ENCODE data around the gene FN1. TPM values are rescaled to one million over a fixed set of nuclear protein-coding genes. Genes with fewer than 3 reads are reported as not detected.

The FN1 gene
- total RNA-seq, 1 experiment from 2014 or later, result 39.4 TPM

- H3F3A ChIP-seq (ENCODE audit: insufficient read depth, low read depth), result peaks cover under 1% of the 10 kb centered on the region; the same call in 1 of the 2 replicates
- no peaks in the 10 kb centered on the region for H3K79me2 ChIP-seq (ENCODE audit: low read depth)
- H2AFZ ChIP-seq, result no peak overlapping the region
- ChIA-PET CTCF (no interaction called here), POLR2A (ENCODE audit: unreplicated experiment) (no interaction called here)
- H3K4me2 ChIP-seq, result no peak overlapping the region
- H3K4me3 ChIP-seq, result no peak overlapping the region
- no peak for DNase-seq
- BruUV-seq (replicated peaks), result no TSS peak
- H4K20me1 ChIP-seq (ENCODE audit: insufficient read depth), result no peaks in the 10 kb centered on the region
- intact Hi-C loops (cut with micrococcal nuclease; ENCODE audit: unreplicated experiment), result no loop called here
- peaks cover 7% of the 10 kb centered on the region for H3K4me1 ChIP-seq (replicated peaks; ENCODE audit: insufficient read depth)
- H3K27ac ChIP-seq, result no peak overlapping the region
- H3K27me3 ChIP-seq (ENCODE audit: insufficient read depth, low read depth), result no peaks in the 10 kb centered on the region
- TF ChIP-seq EZH2 (IDR thresholded peaks at IDR 0.05; ENCODE audit: low read depth) (no peak), CTCF (conservative IDR thresholded peaks at IDR 0.05) (no peak)
- no peaks in the 10 kb centered on the region for H3K36me3 ChIP-seq (ENCODE audit: low read depth)
- H3K9me3 ChIP-seq (ENCODE audit: insufficient read depth, low read depth), result no peaks in the 10 kb centered on the region; the same call in 1 of the 2 replicates
- no peaks in the 10 kb centered on the region for H3K9me2 ChIP-seq (ENCODE audit: insufficient read depth)
Measured at GRCh38 chr2:215404348-215405012, 31.4 kb downstream of the FN1 start.

- POLR2A ChIA-PET (ENCODE audit: unreplicated experiment), result interaction anchor here (0.8 kb wide), 1 partner anchor 447 kb away, joined by 13 read pairs; no protein-coding TSS in a partner anchor
- intact Hi-C loops (cut with micrococcal nuclease; ENCODE audit: unreplicated experiment), result no loop called here
- Histone ChIP-seq H3K27ac (no peak overlapping the region), H3K4me1 (replicated peaks; ENCODE audit: insufficient read depth) (no peaks in the 10 kb centered on the region), H3K4me2 (no peak overlapping the region), H3K4me3 (no peak overlapping the region), H3K36me3 (ENCODE audit: low read depth) (no peaks in the 10 kb centered on the region), H3K27me3 (ENCODE audit: insufficient read depth, low read depth) (no peaks in the 10 kb centered on the region), H4K20me1 (ENCODE audit: insufficient read depth) (no peaks in the 10 kb centered on the region), H3K79me2 (ENCODE audit: low read depth) (no peaks in the 10 kb centered on the region), H2AFZ (no peak overlapping the region), H3K9me2 (ENCODE audit: insufficient read depth) (no peaks in the 10 kb centered on the region), H3K9me3 (ENCODE audit: insufficient read depth, low read depth) (no peaks in the 10 kb centered on the region; the same call in 1 of the 2 replicates), H3F3A (ENCODE audit: insufficient read depth, low read depth) (no peaks in the 10 kb centered on the region)
- CTCF ChIA-PET, result no interaction called here
- no peak for DNase-seq
- BruUV-seq (replicated peaks), result no TSS peak
- TF ChIP-seq CTCF (conservative IDR thresholded peaks at IDR 0.05), result no peak
- TF ChIP-seq EZH2 (IDR thresholded peaks at IDR 0.05; ENCODE audit: low read depth), result no peak
Measured at GRCh38 chr2:215403441-215404347, 32.2 kb downstream of the FN1 start.

GRCh38 chr2:215401896-215402379 is 33.9 kb downstream of the FN1 start:
- H3K9me3 ChIP-seq (ENCODE audit: insufficient read depth, low read depth), result no peaks in the 10 kb centered on the region
- ChIA-PET CTCF (no interaction called here), POLR2A (ENCODE audit: unreplicated experiment) (no interaction called here)
- H3K27ac ChIP-seq, result no peak overlapping the region
- no peak overlapping the region for H3K4me3 ChIP-seq
- TF ChIP-seq EZH2 (IDR thresholded peaks at IDR 0.05; ENCODE audit: low read depth) (no peak), CTCF (conservative IDR thresholded peaks at IDR 0.05) (no peak)
- no peaks in the 10 kb centered on the region for H3F3A ChIP-seq (ENCODE audit: insufficient read depth, low read depth)
- H3K79me2 ChIP-seq (ENCODE audit: low read depth), result no peaks in the 10 kb centered on the region
- intact Hi-C loops (cut with micrococcal nuclease; ENCODE audit: unreplicated experiment), result no loop called here
- H3K27me3 ChIP-seq (ENCODE audit: insufficient read depth, low read depth), result no peaks in the 10 kb centered on the region
- H4K20me1 ChIP-seq (ENCODE audit: insufficient read depth), result no peaks in the 10 kb centered on the region
- H3K4me2 ChIP-seq, result no peak overlapping the region
- H2AFZ ChIP-seq, result no peak overlapping the region
- no peak for DNase-seq
- BruUV-seq (replicated peaks), result no TSS peak
- H3K4me1 ChIP-seq (replicated peaks; ENCODE audit: insufficient read depth), result peaks cover under 1% of the 10 kb centered on the region; the same call in 1 of the 2 replicates
- H3K36me3 ChIP-seq (ENCODE audit: low read depth), result no peaks in the 10 kb centered on the region
- H3K9me2 ChIP-seq (ENCODE audit: insufficient read depth), result no peaks in the 10 kb centered on the region

Data from PC-9 (cell line).